ENCODE measurements around the gene ANGEL1.

ANGEL1 gene

GRCh38 chr14:76836029-76836630 lies 23.4 kb upstream of the ANGEL1 start:
- Histone ChIP-seq H3K9me3 (ENCODE audit: control insufficient read depth in 1 of 2, low read length in 2 of 2) (peaks cover 0 to 4% of the 10 kb centered on the region in 2 donors), H3K27me3 (ENCODE audit: control insufficient read depth in 1 of 2, insufficient read depth in 2 of 2, low read length in 2 of 2) (no peaks in the 10 kb centered on the region), H3K4me1 (ENCODE audit: control insufficient read depth in 1 of 2, insufficient read depth in 2 of 2, low read length in 2 of 2) (peaks cover 3 to 13% of the 10 kb centered on the region in 2 donors), H3K9ac (ENCODE audit: low read depth in 1 of 2, low read length in 2 of 2) (no peak overlapping the region), H3K4me3 (ENCODE audit: low read depth in 1 of 2, low read length in 2 of 2) (no peak overlapping the region), H3K36me3 (ENCODE audit: control insufficient read depth in 1 of 2, insufficient read depth in 2 of 2, low read length in 2 of 2) (no peaks in the 10 kb centered on the region), H3K27ac (ENCODE audit: low read depth, low read length) (no peak overlapping the region)

GRCh38 chr14:76834241-76834661 lies 21.6 kb upstream of the ANGEL1 start:
- H3K9ac ChIP-seq (ENCODE audit: low read depth in 1 of 2, low read length in 2 of 2), result no peak overlapping the region
- no peaks in the 10 kb centered on the region for H3K36me3 ChIP-seq (ENCODE audit: control insufficient read depth in 1 of 2, insufficient read depth in 2 of 2, low read length in 2 of 2)
- peaks cover 8 to 21% of the 10 kb centered on the region in 2 donors for H3K4me1 ChIP-seq (ENCODE audit: control insufficient read depth in 1 of 2, insufficient read depth in 2 of 2, low read length in 2 of 2)
- no peak overlapping the region for H3K4me3 ChIP-seq (ENCODE audit: low read depth in 1 of 2, low read length in 2 of 2)
- H3K27me3 ChIP-seq (ENCODE audit: control insufficient read depth in 1 of 2, insufficient read depth in 2 of 2, low read length in 2 of 2), result no peaks in the 10 kb centered on the region
- peaks cover 0 to 4% of the 10 kb centered on the region in 2 donors for H3K9me3 ChIP-seq (ENCODE audit: control insufficient read depth in 1 of 2, low read length in 2 of 2)
- H3K27ac ChIP-seq (ENCODE audit: low read depth, low read length), result no peak overlapping the region

- H3K36me3 ChIP-seq (ENCODE audit: control insufficient read depth in 1 of 2, insufficient read depth in 2 of 2, low read length in 2 of 2), result no peaks in the 10 kb centered on the region
Observed at GRCh38 chr14:76833011-76833410, 20.3 kb upstream of the ANGEL1 start.

GRCh38 chr14:76832503-76832988 lies 19.9 kb upstream of the ANGEL1 start:
- H3K9ac ChIP-seq (ENCODE audit: low read depth in 1 of 2, low read length in 2 of 2), result no peak overlapping the region
- H3K36me3 ChIP-seq (ENCODE audit: control insufficient read depth in 1 of 2, insufficient read depth in 2 of 2, low read length in 2 of 2), result no peaks in the 10 kb centered on the region
- H3K9me3 ChIP-seq (ENCODE audit: control insufficient read depth in 1 of 2, low read length in 2 of 2), result peaks cover 0 to 4% of the 10 kb centered on the region in 2 donors
- H3K27ac ChIP-seq (ENCODE audit: low read depth, low read length), result no peak overlapping the region
- H3K27me3 ChIP-seq (ENCODE audit: control insufficient read depth in 1 of 2, insufficient read depth in 2 of 2, low read length in 2 of 2), result no peaks in the 10 kb centered on the region
- H3K4me3 ChIP-seq (ENCODE audit: low read depth in 1 of 2, low read length in 2 of 2), result no peak overlapping the region
- H3K4me1 ChIP-seq (ENCODE audit: control insufficient read depth in 1 of 2, insufficient read depth in 2 of 2, low read length in 2 of 2), result peaks cover 8 to 25% of the 10 kb centered on the region in 2 donors

More at GRCh38 chr14:76833011-76833410, 20.3 kb upstream of the ANGEL1 start:
- H3K9ac ChIP-seq (ENCODE audit: low read depth in 1 of 2, low read length in 2 of 2), result no peak overlapping the region
- H3K27me3 ChIP-seq (ENCODE audit: control insufficient read depth in 1 of 2, insufficient read depth in 2 of 2, low read length in 2 of 2), result no peaks in the 10 kb centered on the region
- H3K4me1 ChIP-seq (ENCODE audit: control insufficient read depth in 1 of 2, insufficient read depth in 2 of 2, low read length in 2 of 2), result peaks cover 8 to 25% of the 10 kb centered on the region in 2 donors
- no peak overlapping the region for H3K4me3 ChIP-seq (ENCODE audit: low read depth in 1 of 2, low read length in 2 of 2)
- peaks cover 0 to 4% of the 10 kb centered on the region in 2 donors for H3K9me3 ChIP-seq (ENCODE audit: control insufficient read depth in 1 of 2, low read length in 2 of 2)
- H3K27ac ChIP-seq (ENCODE audit: low read depth, low read length), result no peak overlapping the region

- Histone ChIP-seq H3K27ac (ENCODE audit: low read depth, low read length) (no peak overlapping the region), H3K9me3 (ENCODE audit: control insufficient read depth in 1 of 2, low read length in 2 of 2) (peaks cover 0 to 4% of the 10 kb centered on the region in 2 donors), H3K27me3 (ENCODE audit: control insufficient read depth in 1 of 2, insufficient read depth in 2 of 2, low read length in 2 of 2) (no peaks in the 10 kb centered on the region), H3K4me1 (ENCODE audit: control insufficient read depth in 1 of 2, insufficient read depth in 2 of 2, low read length in 2 of 2) (peaks cover 8 to 25% of the 10 kb centered on the region in 2 donors), H3K4me3 (ENCODE audit: low read depth in 1 of 2, low read length in 2 of 2) (no peak overlapping the region), H3K36me3 (ENCODE audit: control insufficient read depth in 1 of 2, insufficient read depth in 2 of 2, low read length in 2 of 2) (no peaks in the 10 kb centered on the region), H3K9ac (ENCODE audit: low read depth in 1 of 2, low read length in 2 of 2) (no peak overlapping the region)
Observed at GRCh38 chr14:76830556-76830955, 17.9 kb upstream of the ANGEL1 start.

GRCh38 chr14:76829650-76830421 lies 17.2 kb upstream of the ANGEL1 start:
- Histone ChIP-seq H3K9me3 (ENCODE audit: control insufficient read depth in 1 of 2, low read length in 2 of 2) (peaks cover 0 to 4% of the 10 kb centered on the region in 2 donors), H3K4me1 (ENCODE audit: control insufficient read depth in 1 of 2, insufficient read depth in 2 of 2, low read length in 2 of 2) (peaks cover 8 to 24% of the 10 kb centered on the region in 2 donors), H3K4me3 (ENCODE audit: low read depth in 1 of 2, low read length in 2 of 2) (no peak overlapping the region), H3K27me3 (ENCODE audit: control insufficient read depth in 1 of 2, insufficient read depth in 2 of 2, low read length in 2 of 2) (no peaks in the 10 kb centered on the region), H3K27ac (ENCODE audit: low read depth, low read length) (no peak overlapping the region), H3K36me3 (ENCODE audit: control insufficient read depth in 1 of 2, insufficient read depth in 2 of 2, low read length in 2 of 2) (no peaks in the 10 kb centered on the region), H3K9ac (ENCODE audit: low read depth in 1 of 2, low read length in 2 of 2) (no peak overlapping the region)

GRCh38 chr14:76829013-76829365 lies 16.3 kb upstream of the ANGEL1 start:
- H3K9ac ChIP-seq (ENCODE audit: low read depth in 1 of 2, low read length in 2 of 2), result no peak overlapping the region
- no peaks in the 10 kb centered on the region for H3K27me3 ChIP-seq (ENCODE audit: control insufficient read depth in 1 of 2, insufficient read depth in 2 of 2, low read length in 2 of 2)
- no peak overlapping the region for H3K4me3 ChIP-seq (ENCODE audit: low read depth in 1 of 2, low read length in 2 of 2)
- H3K9me3 ChIP-seq (ENCODE audit: control insufficient read depth in 1 of 2, low read length in 2 of 2), result peaks cover 0 to 4% of the 10 kb centered on the region in 2 donors
- no peak overlapping the region for H3K27ac ChIP-seq (ENCODE audit: low read depth, low read length)
- H3K4me1 ChIP-seq (ENCODE audit: control insufficient read depth in 1 of 2, insufficient read depth in 2 of 2, low read length in 2 of 2), result peaks cover 8 to 15% of the 10 kb centered on the region in 2 donors
- H3K36me3 ChIP-seq (ENCODE audit: control insufficient read depth in 1 of 2, insufficient read depth in 2 of 2, low read length in 2 of 2), result no peaks in the 10 kb centered on the region

GRCh38 chr14:76828339-76829012 lies 15.8 kb upstream of the ANGEL1 start:
- Histone ChIP-seq H3K4me1 (ENCODE audit: control insufficient read depth in 1 of 2, insufficient read depth in 2 of 2, low read length in 2 of 2) (peaks cover 6 to 12% of the 10 kb centered on the region in 2 donors), H3K9me3 (ENCODE audit: control insufficient read depth in 1 of 2, low read length in 2 of 2) (peaks cover 0 to 4% of the 10 kb centered on the region in 2 donors), H3K27me3 (ENCODE audit: control insufficient read depth in 1 of 2, insufficient read depth in 2 of 2, low read length in 2 of 2) (no peaks in the 10 kb centered on the region), H3K27ac (ENCODE audit: low read depth, low read length) (no peak overlapping the region), H3K36me3 (ENCODE audit: control insufficient read depth in 1 of 2, insufficient read depth in 2 of 2, low read length in 2 of 2) (no peaks in the 10 kb centered on the region), H3K9ac (ENCODE audit: low read depth in 1 of 2, low read length in 2 of 2) (no peak overlapping the region), H3K4me3 (ENCODE audit: low read depth in 1 of 2, low read length in 2 of 2) (peak overlapping the region; percentile 18 to 32)

GRCh38 chr14:76827696-76828296 lies 15.1 kb upstream of the ANGEL1 start:
- Histone ChIP-seq H3K9me3 (ENCODE audit: control insufficient read depth in 1 of 2, low read length in 2 of 2) (peaks cover 0 to 4% of the 10 kb centered on the region in 2 donors), H3K4me1 (ENCODE audit: control insufficient read depth in 1 of 2, insufficient read depth in 2 of 2, low read length in 2 of 2) (peaks cover 6 to 12% of the 10 kb centered on the region in 2 donors), H3K9ac (ENCODE audit: low read depth in 1 of 2, low read length in 2 of 2) (no peak overlapping the region), H3K4me3 (ENCODE audit: low read depth in 1 of 2, low read length in 2 of 2) (peak overlapping the region in 1 of 2 donors; percentile 32), H3K27ac (ENCODE audit: low read depth, low read length) (no peak overlapping the region), H3K36me3 (ENCODE audit: control insufficient read depth in 1 of 2, insufficient read depth in 2 of 2, low read length in 2 of 2) (no peaks in the 10 kb centered on the region), H3K27me3 (ENCODE audit: control insufficient read depth in 1 of 2, insufficient read depth in 2 of 2, low read length in 2 of 2) (no peaks in the 10 kb centered on the region)

All from duodenal mucosa (tissue), 2 donors.